CD4-positive, alpha-beta T cell treated with Interferon gamma for 1 hour (primary cell): Measurements from ENCODE around the gene KLHL6.

Source experiments
- DNase-seq: peaks from one replicate; pipeline ENCODE4 v3.0.0-alpha.2; 2020

KLHL6 gene

DNA sequence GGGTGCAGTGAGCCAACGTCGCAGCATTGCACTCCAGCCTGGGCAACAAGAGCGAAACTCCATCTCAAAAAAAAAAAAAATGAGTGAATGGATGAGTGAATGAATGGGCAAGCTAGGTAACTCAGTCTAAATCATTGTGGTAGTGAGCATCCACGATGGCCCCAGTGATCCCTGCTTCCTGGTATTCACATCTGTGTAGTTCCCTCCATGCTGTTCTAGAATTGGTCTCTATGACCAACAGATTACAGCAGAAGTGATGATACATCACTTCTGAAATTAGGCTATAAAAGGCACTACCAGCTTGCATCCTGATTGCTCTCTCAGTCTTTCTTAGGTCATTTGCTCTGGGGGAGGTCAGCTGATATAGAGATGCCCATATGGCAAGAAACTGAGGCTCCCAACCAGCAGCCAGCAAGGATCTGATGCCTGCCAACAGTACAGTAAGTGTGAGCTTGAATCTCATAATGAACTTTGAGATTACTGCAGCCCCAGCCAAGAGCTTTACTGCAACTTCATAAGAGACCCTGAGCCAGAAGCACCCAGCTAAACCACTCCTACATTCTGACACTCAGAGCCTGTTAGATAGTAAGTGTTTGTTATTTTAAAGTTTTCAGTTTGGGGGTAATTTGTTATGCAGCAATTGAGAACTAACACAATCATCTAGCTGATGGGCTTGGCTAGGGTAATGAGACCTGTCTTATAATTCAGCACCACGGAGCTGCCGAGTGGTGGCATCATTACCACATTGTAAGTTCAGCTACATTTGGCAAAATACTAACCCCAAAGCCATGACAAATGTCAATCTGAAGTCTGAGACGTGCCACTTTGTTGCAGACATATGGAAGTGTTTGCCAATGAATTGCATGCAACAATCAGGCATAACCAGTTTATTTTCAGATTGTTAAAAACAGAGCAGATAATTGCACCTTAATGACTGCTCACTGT, 53.0 kb downstream of the KLHL6 start:
- DNase-seq, result no peak

DNA sequence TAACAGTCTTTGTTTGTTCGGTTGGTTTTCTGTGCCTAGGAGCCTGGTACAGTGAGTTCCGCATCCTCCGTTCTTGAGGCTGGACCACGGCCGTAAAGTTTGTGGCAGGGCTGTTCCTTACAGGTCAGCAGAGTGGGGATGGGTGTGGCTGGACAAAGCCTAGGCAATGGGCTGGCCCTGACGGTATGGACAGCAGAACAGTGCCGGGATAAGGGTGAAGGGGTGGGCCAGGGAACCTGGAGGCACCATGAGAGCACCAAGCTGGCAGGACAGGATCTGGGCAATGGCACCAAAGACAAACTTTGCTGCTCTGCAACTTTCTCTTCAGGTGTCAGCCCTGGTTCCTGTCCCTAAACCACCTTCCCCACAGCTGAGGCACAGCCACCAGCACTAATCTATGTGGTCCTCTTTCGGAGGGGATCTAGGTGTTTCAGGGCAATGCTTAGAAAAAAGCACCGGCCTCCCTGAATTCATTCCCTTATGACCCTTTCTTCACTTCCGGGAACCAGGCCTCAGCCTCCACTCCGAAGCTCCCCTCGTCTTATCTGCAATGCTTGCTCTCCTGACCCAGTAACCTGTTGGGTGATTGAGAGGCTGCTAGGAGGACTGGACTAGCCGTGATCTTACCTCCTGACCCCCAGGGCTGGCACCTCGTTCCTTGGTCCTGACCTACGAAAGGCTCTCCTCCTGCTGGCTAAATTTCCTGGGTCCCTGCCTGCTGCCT, 54.4 kb downstream of the KLHL6 start:
- no peak for DNase-seq

DNA sequence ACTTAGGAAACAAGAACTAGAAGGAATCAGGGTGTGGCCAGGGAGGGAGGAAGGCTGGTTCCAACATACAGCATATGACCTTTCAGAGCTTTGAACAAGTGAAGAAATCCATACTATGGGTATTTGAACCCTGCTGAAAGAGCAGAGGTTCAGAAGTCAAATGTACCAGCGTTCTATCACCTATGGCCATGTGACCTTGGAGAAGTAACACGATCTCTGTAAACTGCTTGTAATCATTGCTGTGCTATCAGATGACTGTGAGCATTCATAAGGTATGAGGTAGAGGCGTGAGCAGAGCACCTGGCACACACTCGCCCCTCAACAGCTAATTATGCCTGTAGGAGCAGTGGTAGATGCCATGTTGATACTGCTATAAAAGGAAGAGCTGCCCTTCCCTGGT, 55.2 kb downstream of the KLHL6 start:
- no peak for DNase-seq

DNA sequence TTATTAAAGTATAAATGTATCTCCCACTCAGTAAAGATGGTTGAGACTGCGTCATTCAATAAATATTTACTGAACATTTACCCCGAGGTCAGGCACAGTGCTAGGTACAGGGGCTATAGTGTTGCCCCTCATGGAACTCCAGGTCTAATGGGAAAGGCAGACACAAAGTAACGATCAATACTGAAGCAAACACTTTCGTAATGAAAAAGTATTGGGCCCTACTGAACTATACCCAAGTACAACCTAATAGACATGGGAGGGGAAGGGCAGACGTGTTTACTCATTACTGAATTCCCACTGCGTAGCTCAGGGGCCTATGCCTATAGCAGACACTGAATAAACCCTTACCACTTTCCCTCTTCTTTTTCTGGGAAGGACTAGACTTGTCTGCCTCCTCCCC, 56.9 kb downstream of the KLHL6 start:
- no peak for DNase-seq

DNA sequence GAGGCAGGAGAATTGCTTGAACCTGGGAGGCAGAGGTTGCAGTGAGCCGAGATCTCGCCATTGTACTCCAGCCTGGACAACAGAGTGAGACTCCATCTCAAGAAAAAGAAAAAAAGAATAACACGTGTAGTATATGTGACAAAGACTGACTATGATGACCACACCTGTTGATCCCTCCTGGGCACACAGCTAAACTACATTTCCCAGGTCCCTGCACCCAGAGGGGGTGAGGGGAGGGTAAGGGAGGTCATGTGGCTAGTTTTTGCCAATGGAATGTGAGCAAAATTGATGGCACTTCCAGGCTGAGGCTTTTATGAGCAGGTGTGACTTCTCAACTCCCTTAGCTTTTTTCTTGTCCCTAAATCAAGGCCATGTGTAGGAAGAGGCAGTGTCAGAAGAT, 58.2 kb downstream of the KLHL6 start:
- DNase-seq, result no peak

DNA sequence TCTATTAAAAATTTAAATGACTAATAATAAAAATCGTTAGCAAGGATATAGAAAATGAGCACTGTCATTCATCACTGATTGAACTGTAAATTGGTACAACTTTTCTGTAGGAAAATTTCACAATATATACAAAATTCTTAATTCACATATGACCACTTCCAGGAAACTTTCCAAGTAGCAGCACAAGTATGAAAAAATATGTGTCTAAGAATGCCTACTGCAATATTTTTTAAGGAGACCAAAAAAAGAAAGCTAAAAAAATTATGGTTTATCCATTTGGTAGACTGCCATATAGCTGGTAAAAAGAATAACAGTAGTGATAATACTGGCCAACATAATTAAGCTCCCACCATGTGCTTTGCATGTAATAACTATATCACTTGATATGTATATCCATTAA, 59.2 kb downstream of the KLHL6 start:
- DNase-seq, result no peak

DNA sequence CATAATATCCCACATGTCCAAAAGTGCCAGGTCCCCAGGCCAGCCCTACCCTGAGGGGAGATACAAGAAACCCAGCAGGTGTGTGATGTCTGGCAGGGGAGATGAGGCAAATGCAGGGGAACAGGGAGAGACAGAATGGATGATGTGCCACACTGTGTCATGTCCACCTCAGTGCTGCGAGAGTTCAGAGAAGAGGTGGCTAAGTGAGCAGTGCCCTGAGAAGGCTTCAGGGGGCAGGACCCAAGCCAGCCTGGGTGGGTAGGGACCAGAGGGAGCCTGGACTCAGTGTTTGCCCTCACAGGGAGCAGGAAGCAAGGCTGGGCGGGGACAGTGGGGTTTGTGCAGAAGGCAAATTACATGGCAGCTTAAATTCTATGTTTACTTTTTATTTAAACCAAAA, 61.2 kb downstream of the KLHL6 start:
- DNase-seq, result no peak

DNA sequence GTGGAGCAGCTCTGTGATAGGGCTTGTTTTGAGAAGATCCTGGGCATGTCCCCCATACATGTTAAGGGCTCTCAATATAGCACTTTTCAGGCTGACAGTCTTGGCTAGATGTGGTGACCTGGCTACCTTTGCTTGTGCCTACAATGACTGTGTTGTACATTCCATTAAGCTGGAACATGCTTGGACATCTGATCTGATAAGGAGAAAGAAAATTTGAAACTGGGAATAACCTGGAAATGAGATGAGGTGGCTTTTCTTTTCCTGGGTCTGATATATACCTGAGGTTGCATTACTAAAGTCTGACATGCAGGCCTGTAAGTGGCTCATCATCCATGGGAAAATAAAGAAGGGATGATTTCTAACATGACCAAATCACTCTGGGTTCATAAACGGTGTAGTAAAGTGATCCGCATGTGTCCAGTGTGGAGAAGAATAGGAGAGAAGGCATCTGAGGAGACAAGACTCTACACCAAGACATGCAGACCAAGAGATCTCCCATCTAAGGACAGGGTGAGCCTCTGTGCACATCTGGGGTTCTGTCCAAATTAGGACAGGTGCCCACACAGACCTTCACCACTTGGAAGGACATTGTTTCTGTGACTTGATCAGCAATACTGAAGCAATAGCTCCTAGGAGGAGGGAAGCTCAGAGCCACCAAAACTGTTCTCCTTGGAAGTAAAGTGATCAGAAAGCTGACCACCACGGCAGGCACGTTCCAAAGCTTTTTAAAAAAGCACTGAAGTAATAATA, 62.0 kb downstream of the KLHL6 start:
- no peak for DNase-seq

DNA sequence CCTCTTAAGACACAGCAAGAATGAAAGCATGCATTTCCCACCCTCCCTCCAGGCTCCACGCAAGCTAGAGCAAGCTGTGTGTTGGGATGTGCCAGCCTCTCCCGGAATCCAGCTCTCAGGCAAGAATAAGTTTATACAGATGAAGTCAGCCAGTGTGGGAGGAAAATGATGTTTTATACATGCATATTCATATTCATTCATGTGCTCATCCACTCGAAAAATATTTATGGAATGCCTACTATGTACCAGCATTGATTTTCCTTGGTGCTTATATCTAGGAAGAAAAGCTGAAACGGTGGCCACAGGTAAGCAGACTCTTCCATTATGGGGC, 62.7 kb downstream of the KLHL6 start:
- no peak for DNase-seq

DNA sequence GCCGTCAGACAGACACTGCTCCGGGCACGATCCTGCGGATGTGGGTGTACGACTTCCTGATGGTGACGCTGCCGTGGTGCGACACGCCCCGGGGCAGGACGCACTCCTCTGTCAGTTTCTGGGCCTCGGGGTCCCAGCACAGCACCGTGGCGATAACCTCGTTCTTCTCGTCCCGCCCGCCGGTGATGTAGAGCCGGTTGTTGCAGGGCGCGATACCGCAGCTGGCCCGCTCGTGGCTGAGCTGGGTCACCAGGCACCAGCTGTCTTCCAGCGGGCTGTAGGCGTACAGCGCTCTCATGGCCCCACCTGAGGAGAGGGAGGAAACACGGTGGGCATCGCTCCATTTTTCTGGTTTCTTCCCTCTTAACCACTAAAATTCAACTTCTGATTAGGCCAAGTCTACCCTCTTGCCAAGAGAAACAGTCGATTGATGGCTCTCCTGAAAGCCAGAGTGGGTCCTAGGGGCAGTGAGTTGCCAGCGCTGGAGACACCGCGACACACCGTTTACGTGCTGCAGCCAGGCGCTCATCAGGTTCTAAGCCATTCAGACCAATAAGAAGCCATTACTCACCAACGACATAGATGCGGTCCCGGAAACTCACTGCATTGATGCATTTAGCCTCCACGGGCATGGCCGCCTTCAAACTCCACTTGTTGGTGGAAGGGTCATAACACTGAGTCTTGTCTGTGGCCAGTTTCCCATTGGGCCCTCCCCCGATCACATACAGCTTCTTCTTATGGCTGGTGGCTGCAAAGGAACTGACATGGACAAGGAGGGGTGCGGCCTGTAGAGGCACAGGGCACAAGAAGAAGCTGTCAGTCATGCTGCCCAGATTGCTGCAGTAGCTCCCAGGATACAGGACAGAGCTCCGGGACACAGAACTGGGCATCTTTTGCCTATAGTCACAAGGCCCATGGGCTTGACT, 63.3 kb downstream of the KLHL6 start:
- no peak for DNase-seq

DNA sequence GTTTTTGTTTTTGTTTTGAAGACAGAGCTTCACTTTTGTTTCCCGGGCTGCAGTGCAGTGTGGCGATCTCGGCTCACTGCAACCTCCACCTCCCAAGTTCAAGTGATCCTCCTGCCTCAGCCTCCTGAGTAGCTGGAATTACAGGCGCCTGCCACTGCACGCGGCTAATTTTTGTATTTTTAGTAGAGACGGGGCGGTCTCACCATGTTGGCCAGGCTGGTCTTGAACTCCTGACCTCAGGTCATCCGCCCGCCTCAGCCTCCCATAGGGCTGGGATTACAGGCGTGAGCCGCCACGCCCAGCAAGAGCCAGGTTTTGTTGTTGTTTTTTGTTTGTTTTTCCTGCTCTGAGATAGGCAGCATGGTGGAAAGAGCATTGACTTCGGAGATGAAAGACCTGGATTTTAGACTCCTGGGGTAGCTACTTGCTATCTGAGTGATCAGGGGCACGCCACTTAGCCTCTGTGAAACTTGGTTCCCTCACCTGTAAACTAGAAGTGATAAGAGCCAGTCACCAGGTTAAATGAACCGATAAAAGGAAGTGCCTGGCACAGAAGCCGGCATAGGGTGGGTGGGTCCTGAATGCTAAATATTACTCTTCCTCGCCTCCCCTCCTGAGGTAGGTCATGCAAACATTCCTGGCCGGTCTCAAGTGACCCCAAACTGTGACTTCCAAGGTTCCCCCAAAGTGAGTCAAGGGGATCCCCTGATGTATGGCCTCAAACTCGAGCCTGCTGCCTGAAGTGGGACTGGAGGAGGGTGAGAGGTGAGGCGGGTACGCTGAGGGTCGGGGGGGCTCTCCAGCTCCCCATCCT, 64.2 kb downstream of the KLHL6 start:
- no peak for DNase-seq

DNA sequence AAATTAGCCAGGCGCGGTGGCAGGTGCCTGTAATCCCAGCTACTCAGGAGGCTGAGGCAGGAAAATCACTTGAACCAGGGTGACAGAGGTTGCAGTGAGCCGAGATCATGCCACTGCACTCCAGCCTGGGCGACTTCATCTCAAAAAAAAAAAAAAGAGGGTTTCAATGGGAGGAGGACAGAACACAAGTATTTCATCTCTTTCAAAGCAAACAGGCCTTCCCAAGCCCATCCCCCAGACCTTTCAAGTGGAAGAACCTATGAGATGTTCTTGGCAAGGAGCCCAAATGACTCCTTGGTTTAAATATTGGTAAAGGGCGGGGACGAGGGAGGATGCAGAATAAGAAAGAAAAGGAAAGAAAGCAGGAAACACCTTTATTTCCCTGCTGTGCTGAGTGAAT, 64.9 kb downstream of the KLHL6 start:
- no peak for DNase-seq

DNA sequence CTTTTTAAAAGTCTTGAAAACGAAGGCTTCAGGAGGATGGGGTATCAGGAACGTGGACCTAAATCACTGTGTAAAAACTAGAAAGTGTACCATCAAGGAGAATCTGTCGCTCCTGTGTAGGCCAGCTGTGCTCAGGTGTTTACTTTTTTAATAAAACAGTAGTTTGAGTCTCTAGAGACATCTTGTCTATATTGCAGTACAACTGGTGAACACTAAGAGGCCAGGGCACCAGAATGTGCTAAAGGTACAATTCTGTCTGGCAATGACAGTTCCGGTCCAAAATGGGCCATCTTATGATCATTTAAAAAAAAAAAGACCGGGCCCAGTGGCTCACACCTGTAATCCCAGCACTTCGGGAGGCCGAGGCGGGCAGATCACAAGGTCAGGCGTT, 65.3 kb downstream of the KLHL6 start:
- no peak for DNase-seq

DNA sequence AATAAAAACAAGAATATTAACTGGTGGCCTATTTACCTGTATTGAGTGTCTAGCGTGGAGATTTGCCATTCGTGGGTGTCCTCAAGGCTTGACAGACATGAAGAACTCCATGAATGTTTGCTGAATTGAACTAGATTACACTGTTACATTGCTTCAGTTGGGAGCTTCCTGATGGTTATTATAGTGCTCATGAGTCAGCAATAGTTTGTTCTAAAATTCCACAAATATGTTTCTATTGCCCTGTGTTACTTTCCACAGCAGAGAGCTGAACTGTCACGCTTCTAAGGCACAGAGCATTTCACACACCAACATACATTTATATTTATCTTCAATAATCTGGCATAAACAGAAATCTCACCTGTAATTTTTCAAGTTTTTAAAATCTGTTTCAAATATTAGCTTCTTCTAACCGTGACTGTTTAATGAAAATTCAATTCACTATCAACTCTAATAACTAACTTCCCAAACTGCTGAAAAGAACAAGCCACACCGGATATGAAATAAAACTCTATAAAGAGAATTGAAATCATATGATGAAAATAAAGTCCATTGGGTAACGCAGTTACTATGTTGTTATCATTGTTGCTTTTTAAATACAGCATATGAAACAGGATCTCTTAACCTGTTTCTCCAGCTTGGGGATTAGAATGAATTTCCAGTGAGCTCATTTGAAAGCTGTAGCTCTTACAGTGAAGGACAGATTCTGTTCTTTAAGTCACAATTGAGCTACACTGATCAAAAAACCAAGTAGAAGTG, 65.9 kb downstream of the KLHL6 start:
- DNase-seq, result no peak

DNA sequence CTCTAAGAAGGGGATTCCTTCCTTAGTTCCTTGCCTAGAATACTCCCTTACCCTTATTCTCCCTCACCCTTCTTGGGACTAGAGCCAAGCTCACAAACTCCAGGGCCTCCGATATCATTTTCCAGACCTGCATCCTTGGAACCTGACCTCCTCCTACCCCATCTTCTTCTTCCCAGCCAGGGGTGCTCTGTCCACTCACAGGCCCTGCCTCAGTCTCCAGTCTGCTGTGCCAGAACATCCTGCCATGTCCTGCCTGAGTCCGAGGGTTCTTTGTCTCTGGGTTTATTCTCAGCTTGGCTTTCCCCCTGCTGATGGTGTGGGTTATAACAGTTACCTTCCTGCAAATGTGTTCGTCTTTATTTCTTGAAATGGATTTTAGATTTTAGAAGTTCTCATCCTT, 67.2 kb downstream of the KLHL6 start:
- DNase-seq, result no peak

DNA sequence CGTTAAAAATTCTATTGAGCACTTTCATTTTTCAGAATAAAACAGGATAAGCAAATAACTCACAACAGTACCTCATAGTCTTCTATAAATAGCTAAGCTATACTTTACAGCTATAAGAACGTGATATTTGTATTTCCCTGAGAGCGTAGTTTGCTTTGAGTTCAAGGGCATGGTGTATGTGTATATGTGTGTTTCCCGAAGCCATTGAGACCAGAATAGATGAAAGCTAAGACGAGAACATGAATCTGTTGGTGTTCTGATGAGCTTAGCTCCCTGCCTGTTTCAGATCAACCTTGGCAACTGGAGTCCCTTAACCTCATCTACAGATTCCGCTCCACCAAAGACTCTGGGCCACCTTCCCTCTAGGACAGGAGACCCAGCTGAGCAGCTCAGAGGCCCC, 67.6 kb downstream of the KLHL6 start:
- no peak for DNase-seq

DNA sequence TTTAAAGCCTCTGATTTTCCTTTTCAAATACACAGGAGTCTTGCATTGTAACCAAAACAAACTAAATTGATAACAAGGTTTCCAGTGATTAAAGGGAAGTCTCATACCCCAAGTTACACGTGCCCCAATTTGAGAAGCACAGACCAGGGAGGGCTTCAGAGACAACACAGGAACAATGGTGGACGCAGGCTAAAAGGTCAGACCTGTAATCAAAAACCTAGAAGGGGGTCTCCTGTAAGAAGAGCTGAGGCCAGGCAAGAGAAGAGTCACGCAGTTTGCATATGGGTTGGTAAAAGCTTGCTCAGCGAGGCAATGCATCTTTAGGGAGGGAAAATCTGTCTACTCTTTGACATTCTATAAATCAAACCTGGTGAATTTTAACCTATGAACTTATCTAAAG, 68.5 kb downstream of the KLHL6 start:
- DNase-seq, result no peak

DNA sequence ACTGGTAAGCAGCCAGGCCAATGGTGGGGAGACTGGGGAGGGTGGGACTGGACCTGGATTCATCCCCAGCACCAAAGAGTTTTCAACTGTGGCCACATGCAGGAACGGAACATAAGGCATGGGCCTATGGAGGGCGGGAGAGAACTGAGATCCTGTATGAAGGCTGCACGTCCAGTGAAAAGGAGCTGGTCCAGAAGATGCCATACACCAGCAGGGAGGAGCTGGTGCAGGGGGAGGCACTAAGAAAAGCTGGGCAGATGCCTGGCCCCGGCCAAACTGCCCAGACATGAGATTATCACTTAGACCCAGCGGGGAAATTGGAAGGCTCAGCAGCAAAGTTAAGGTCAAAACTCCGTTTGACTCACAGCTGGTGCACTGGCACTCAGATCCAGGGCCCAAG, 69.0 kb downstream of the KLHL6 start:
- no peak for DNase-seq

DNA sequence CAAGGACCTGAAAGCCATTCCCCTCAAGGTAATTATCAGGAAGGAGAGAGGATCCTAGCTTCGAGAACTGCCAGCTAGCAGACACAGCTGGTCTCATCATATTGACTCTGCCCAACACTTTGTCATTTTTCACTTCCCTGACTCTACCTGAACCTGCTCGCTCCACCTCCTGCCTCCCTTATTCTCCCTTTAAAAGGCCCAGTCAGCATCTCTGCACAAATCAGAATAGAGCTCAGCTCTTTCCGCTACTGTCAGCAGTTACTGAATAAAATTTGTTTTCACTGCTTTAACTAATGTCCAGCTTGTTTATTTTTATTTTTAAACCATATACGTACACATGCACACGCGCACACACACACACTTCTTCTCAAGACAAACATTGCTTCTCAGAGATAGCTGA, 69.9 kb downstream of the KLHL6 start:
- DNase-seq, result no peak

DNA sequence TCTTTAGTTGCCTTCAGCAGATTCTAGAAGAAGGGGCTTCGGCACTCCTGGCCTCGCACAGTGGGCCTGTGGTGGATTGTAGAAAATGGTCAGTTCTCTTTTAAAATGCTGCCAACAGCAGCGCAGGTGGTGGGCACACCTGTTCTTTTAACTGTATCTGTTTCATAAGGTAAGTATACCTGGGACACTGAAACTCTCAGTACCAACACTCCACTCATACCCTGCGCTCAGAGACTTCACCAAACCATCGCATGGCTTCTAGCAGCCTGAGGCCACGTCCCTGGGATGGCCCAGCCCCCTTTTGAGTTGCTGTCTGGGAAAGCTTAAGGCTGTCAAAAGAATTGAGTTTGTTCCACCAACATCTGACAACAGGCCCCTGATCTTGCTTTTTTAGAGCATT, 70.4 kb downstream of the KLHL6 start:
- no peak for DNase-seq
